ENCODE results near the gene PGAM2. TPM values are rescaled to one million over a fixed set of nuclear protein-coding genes. Genes with fewer than 3 reads are reported as not detected.
A peak's percentile ranks its signal among the peaks of the same experiment; 100 is the strongest.

The PGAM2 gene
- total RNA-seq, 2 experiments from 2014 or later = 0.69 to 0.80 TPM

DNA sequence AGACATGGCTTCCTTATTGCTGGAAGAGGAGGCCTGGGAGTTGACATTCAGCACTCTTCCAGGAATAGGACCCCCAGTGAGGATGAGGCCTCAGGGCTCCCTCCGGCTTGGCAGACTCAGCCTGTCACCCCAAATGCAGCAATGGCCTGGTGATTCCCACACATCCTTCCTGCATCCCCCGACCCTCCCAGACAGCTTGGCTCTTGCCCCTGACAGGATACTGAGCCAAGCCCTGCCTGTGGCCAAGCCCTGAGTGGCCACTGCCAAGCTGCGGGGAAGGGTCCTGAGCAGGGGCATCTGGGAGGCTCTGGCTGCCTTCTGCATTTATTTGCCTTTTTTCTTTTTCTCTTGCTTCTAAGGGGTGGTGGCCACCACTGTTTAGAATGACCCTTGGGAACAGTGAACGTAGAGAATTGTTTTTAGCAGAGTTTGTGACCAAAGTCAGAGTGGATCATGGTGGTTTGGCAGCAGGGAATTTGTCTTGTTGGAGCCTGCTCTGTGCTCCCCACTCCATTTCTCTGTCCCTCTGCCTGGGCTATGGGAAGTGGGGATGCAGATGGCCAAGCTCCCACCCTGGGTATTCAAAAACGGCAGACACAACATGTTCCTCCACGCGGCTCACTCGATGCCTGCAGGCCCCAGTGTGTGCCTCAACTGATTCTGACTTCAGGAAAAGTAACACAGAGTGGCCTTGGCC lies 4.3 kb downstream of the PGAM2 start:
- ChIA-PET POLR2A (interaction anchor here (0.6 kb wide), 1 partner anchor 63 kb away, joined by 3 read pairs; no protein-coding TSS in a partner anchor), CTCF (ENCODE audit: unreplicated experiment) (no interaction called here)
- Histone ChIP-seq H3K4me3 (ENCODE audit: low read depth, low read length, poor library complexity, severe bottlenecking) (no peak overlapping the region), H3K36me3 (ENCODE audit: insufficient read depth, low read length) (peaks cover 70% of the 10 kb centered on the region), H3K9me2 (ENCODE audit: insufficient read depth, low read length) (no peaks in the 10 kb centered on the region), H3K4me1 (ENCODE audit: insufficient read depth, low read length, poor library complexity, severe bottlenecking) (peaks cover 29% of the 10 kb centered on the region), H3K4me2 (ENCODE audit: low read length) (no peak overlapping the region), H3K79me2 (ENCODE audit: insufficient read depth, low read depth, low read length) (no peaks in the 10 kb centered on the region), H4K20me1 (ENCODE audit: insufficient read depth, low read length) (no peaks in the 10 kb centered on the region), H2AFZ (ENCODE audit: low read length) (no peak overlapping the region), H3K27ac (ENCODE audit: low read depth, low read length, poor library complexity, severe bottlenecking) (no peak overlapping the region), H3K9me3 (ENCODE audit: low read length) (no peaks in the 10 kb centered on the region)
- intact Hi-C loops (cut with micrococcal nuclease; ENCODE audit: unreplicated experiment) = no loop called here
- TSS peak; percentile 48 for BruUV-seq (replicated peaks)
- DNase-seq (ENCODE audit: low spot score) = no peak
- no peak for TF ChIP-seq EZH2phosphoT487 (IDR thresholded peaks at IDR 0.05; ENCODE audit: borderline replicate concordance, low read depth, low read length)
- TF ChIP-seq, protein P1, sequence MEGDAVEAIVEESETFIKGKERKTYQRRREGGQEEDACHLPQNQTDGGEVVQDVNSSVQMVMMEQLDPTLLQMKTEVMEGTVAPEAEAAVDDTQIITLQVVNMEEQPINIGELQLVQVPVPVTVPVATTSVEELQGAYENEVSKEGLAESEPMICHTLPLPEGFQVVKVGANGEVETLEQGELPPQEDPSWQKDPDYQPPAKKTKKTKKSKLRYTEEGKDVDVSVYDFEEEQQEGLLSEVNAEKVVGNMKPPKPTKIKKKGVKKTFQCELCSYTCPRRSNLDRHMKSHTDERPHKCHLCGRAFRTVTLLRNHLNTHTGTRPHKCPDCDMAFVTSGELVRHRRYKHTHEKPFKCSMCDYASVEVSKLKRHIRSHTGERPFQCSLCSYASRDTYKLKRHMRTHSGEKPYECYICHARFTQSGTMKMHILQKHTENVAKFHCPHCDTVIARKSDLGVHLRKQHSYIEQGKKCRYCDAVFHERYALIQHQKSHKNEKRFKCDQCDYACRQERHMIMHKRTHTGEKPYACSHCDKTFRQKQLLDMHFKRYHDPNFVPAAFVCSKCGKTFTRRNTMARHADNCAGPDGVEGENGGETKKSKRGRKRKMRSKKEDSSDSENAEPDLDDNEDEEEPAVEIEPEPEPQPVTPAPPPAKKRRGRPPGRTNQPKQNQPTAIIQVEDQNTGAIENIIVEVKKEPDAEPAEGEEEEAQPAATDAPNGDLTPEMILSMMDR (conservative IDR thresholded peaks at IDR 0.05; ENCODE audit: low read length) = no peak

DNA sequence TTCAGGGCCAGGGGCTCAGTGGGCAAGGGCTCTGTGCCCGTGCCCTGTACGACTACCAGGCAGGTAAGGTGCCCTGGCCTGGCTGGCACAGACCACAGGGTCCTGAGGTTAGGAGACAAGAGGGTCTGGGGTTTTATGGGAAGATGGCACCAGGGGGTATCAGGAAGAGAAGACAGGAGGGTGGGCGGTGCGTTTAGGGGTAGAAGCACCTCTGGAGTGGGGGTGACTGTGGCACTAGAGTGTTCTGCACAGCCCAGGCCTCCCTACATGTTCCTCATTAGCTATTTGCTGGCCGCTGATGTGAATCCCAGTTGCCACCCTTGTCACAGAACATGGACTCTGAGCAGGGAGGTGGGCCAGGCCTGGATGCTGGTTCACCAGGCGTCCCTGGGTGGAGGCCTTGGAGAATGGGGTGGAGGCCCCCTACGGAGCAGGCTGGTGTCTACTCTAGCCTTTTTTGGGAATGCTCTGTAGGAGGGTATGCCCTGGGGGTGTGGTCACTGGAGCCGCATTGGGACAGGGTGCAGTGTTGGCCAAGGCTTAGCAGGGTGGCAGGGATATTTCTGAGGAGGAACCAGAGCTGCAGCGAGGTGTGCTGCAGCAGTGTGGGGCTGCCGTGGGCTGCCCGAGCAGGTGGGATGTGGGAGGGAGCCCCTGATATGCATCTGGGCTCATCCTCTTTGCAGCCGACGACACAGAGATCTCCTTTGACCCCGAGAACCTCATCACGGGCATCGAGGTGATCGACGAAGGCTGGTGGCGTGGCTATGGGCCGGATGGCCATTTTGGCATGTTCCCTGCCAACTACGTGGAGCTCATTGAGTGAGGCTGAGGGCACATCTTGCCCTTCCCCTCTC lies 5.0 kb downstream of the PGAM2 start:
- DNase-seq (ENCODE audit: low spot score) = no peak
- H4K20me1 ChIP-seq (ENCODE audit: insufficient read depth, low read length) = no peaks in the 10 kb centered on the region
- no TSS peak for BruUV-seq (replicated peaks)
- peaks cover 78% of the 10 kb centered on the region for H3K36me3 ChIP-seq (ENCODE audit: insufficient read depth, low read length)
- ChIA-PET CTCF (ENCODE audit: unreplicated experiment) (no interaction called here), POLR2A (no interaction called here)
- intact Hi-C loops (cut with micrococcal nuclease; ENCODE audit: unreplicated experiment) = no loop called here
- H3K4me2 ChIP-seq (ENCODE audit: low read length) = no peak overlapping the region
- no peak overlapping the region for H3K27ac ChIP-seq (ENCODE audit: low read depth, low read length, poor library complexity, severe bottlenecking)
- H2AFZ ChIP-seq (ENCODE audit: low read length) = no peak overlapping the region
- H3K79me2 ChIP-seq (ENCODE audit: insufficient read depth, low read depth, low read length) = peaks cover 6% of the 10 kb centered on the region; the same call in 1 of the 2 replicates
- peaks cover 24% of the 10 kb centered on the region for H3K4me1 ChIP-seq (ENCODE audit: insufficient read depth, low read length, poor library complexity, severe bottlenecking)
- no peaks in the 10 kb centered on the region for H3K9me3 ChIP-seq (ENCODE audit: low read length)
- no peak overlapping the region for H3K4me3 ChIP-seq (ENCODE audit: low read depth, low read length, poor library complexity, severe bottlenecking)
- TF ChIP-seq, protein P1 (conservative IDR thresholded peaks at IDR 0.05; ENCODE audit: low read length) = no peak
- no peak for TF ChIP-seq EZH2phosphoT487 (IDR thresholded peaks at IDR 0.05; ENCODE audit: borderline replicate concordance, low read depth, low read length)
- H3K9me2 ChIP-seq (ENCODE audit: insufficient read depth, low read length) = no peaks in the 10 kb centered on the region
